HEK293 (cell line): ENCODE results near the gene WASL.

Experiments used
- CTCF ChIA-PET: fragments of 350-600 bp; formaldehyde crosslinking; extraction: SDS; loops from one replicate; lab custom pipeline; 2021; ENCODE audit warnings: antibody characterized with exemption; lab: Yijun Ruan, JAX
- POLR2A ChIA-PET: fragments of 300-600 bp; formaldehyde crosslinking; extraction: SDS; loops from one replicate; lab custom pipeline; 2020; ENCODE audit warnings: antibody characterized with exemption, inconsistent platforms; lab: Yijun Ruan, JAX
- H3K27ac ChIP-seq: fragments of 200-500 bp; sonication (Bioruptor generic); 2 replicates; pipeline ENCODE4 v1.5.1; 2014; ENCODE audit warnings: low read depth, low read length, control low read depth, inconsistent platforms; ENCODE audit errors: extremely low read depth
- H3K36me3 ChIP-seq, 2 experiments: fragments of 200-500 bp in 1 of 2; sonication (Bioruptor generic) in 1 of 2; 1 replicate in 1 of 2; 2 replicates in 1 of 2; pipeline ENCODE4 v1.5.1; 2014 to 2017; ENCODE audit warnings: inconsistent platforms in 2 of 2, low read length in 2 of 2; ENCODE audit not compliant: control insufficient read depth in 2 of 2, insufficient read depth in 1 of 2
- H3K4me1 ChIP-seq: fragments of 200-500 bp; sonication (Bioruptor generic); 2 replicates; pipeline ENCODE4 v1.5.1; 2014; ENCODE audit warnings: mild to moderate bottlenecking, low read length, inconsistent platforms; ENCODE audit not compliant: control insufficient read depth, insufficient read depth
- H3K4me3 ChIP-seq: 2 replicates; pipeline ENCODE4 v1.5.1; 2011; ENCODE audit warnings: low read depth, mild to moderate bottlenecking, control low read depth, low read length, moderate library complexity
- H3K9me3 ChIP-seq: fragments of 200-500 bp; sonication (Bioruptor generic); 2 replicates; pipeline ENCODE4 v1.5.1; 2014; ENCODE audit warnings: low read depth, low read length, inconsistent platforms; ENCODE audit not compliant: control insufficient read depth, insufficient read depth
- ELK4 ChIP-seq: IDR thresholded peaks from 2 replicates; pipeline ENCODE4 v1.6.1; 2011; ENCODE audit warnings: mild to moderate bottlenecking, low read depth, low read length, borderline replicate concordance
- GLI2 ChIP-seq: fragments of 450-650 bp; formaldehyde crosslinking; IDR thresholded peaks from 2 replicates; pipeline ENCODE4; 2017; ENCODE audit warnings: missing biosample characterization, missing genetic modification characterization, low read depth, borderline replicate concordance
- KLF1 ChIP-seq: fragments of 450-650 bp; formaldehyde crosslinking; IDR thresholded peaks from 2 replicates; pipeline ENCODE4 v1.5.1; 2016; ENCODE audit warnings: missing biosample characterization, missing genetic modification characterization
- MYNN ChIP-seq: fragments of 450-650 bp; formaldehyde crosslinking; IDR thresholded peaks from 2 replicates; pipeline ENCODE4 v1.5.1; 2016; ENCODE audit warnings: missing biosample characterization, missing genetic modification characterization, borderline replicate concordance
- PRDM2 ChIP-seq: fragments of 450-650 bp; formaldehyde crosslinking; IDR thresholded peaks from 2 replicates; pipeline ENCODE4 v1.5.1; 2016; ENCODE audit warnings: missing biosample characterization, missing genetic modification characterization, borderline replicate concordance
- WT1 ChIP-seq: fragments of 450-650 bp; formaldehyde crosslinking; IDR thresholded peaks from 2 replicates; pipeline ENCODE4 v1.5.1; 2016; ENCODE audit warnings: missing biosample characterization, missing genetic modification characterization
- YY2 ChIP-seq: fragments of 450-650 bp; formaldehyde crosslinking; IDR thresholded peaks from 2 replicates; pipeline ENCODE4 v1.5.1; 2016; ENCODE audit warnings: missing biosample characterization, missing genetic modification characterization
- ZNF138 ChIP-seq: fragments of 450-650 bp; formaldehyde crosslinking; IDR thresholded peaks from 2 replicates; pipeline ENCODE4 v1.5.1; 2016; ENCODE audit warnings: missing biosample characterization, missing genetic modification characterization, borderline replicate concordance
- ZNF433 ChIP-seq: fragments of 450-650 bp; formaldehyde crosslinking; IDR thresholded peaks from 2 replicates; pipeline ENCODE4 v1.5.1; 2016; ENCODE audit warnings: missing biosample characterization, missing genetic modification characterization, low read depth
- ZNF510 ChIP-seq: fragments of 450-650 bp; formaldehyde crosslinking; IDR thresholded peaks from 2 replicates; pipeline ENCODE4 v1.5.1; 2018; ENCODE audit warnings: mild to moderate bottlenecking, missing genetic modification characterization, missing biosample characterization; ENCODE audit not compliant: insufficient replicate concordance
- ZNF747 ChIP-seq: fragments of 450-650 bp; formaldehyde crosslinking; IDR thresholded peaks from 2 replicates; pipeline ENCODE4 v1.5.1; 2016; ENCODE audit warnings: missing biosample characterization, missing genetic modification characterization
- ZNF785 ChIP-seq: fragments of 450-650 bp; formaldehyde crosslinking; IDR thresholded peaks from 2 replicates; pipeline ENCODE4 v1.5.1; 2016; ENCODE audit warnings: missing biosample characterization, missing genetic modification characterization
- TF ChIP-seq, protein P1 (sequence below): sonication (generic); formaldehyde crosslinking; IDR thresholded peaks from 2 replicates; pipeline ENCODE4 v1.8.1; 2022; ENCODE audit warnings: mild to moderate bottlenecking, moderate library complexity, missing genetic modification reagents
- TF ChIP-seq, protein P2 (sequence below): fragments of 450-650 bp; formaldehyde crosslinking; IDR thresholded peaks from 2 replicates; pipeline ENCODE4 v1.5.1; 2016; ENCODE audit warnings: missing biosample characterization, missing genetic modification characterization
- TF ChIP-seq, protein P3 (sequence below): fragments of 450-650 bp; formaldehyde crosslinking; IDR thresholded peaks from 2 replicates; pipeline ENCODE4 v1.5.1; 2017; ENCODE audit warnings: missing biosample characterization, mild to moderate bottlenecking, missing genetic modification characterization, moderate library complexity
- TF ChIP-seq, protein P4 (sequence below): fragments of 450-650 bp; formaldehyde crosslinking; IDR thresholded peaks from 2 replicates; pipeline ENCODE4 v1.5.1; 2016; ENCODE audit warnings: missing biosample characterization, missing genetic modification characterization

Gene WASL

DNA sequence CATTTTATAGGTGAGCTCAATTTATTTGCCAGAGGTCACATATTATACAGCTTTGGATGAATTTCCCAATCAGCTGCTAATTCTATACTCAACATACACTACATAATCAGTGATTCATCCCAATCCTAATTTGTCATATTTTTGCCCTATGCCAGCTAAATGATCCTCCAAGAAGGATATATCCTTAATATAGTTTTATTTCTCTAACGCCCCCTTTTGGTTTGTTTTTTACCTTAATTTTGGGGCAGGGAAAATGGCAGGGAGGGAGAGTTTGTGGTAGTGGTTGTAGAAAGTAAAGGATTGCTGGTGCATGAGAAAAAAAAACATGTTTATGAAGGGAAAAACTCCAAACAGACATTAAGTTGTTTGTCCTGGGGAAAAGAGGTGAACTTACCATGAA is 31.9 kb downstream of the WASL start:
- ChIA-PET POLR2A (no interaction called here), CTCF (interaction anchor here (0.5 to 1.2 kb wide), 4 partner anchors 13 to 22 kb away, joined by 3 to 5 read pairs (median 4); no protein-coding TSS in a partner anchor)
- no peak overlapping the region for H3K27ac ChIP-seq
- TF ChIP-seq ZNF747 (tag by site-specific recombination), result no peak
- TF ChIP-seq ELK4, result no peak
- no peak for TF ChIP-seq GLI2 (tag by site-specific recombination)
- 0 out of 2 replicates have a peak, but pooled peaks cover 2% of the 10 kb centered on the region for H3K4me1 ChIP-seq
- no peak overlapping the region for H3K4me3 ChIP-seq
- H3K36me3 ChIP-seq, result no peaks in the 10 kb centered on the region
- H3K9me3 ChIP-seq, result no peaks in the 10 kb centered on the region

DNA sequence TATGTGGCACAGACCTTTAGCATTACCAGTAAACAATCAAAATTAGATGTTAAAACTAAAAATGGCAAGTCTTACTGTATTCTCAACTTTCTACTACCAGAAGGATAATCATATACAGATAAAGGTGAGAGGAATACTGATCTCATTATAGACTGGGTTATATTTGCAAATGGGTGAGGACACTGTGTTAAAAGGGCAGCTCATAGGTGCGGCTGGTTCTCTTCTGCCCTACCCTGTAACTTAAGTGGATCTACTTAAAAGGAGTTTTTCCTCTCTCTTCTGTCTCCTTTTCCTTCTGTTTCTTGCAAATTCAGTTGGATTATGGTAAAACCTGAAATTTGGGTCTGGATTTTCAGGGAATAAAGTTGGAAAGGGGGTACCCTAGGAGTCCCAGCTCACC is 33.0 kb downstream of the WASL start:
- Histone ChIP-seq H3K36me3 (no peaks in the 10 kb centered on the region), H3K4me1 (0 out of 2 replicates have a peak, but pooled peaks cover 2% of the 10 kb centered on the region), H3K4me3 (no peak overlapping the region), H3K9me3 (no peaks in the 10 kb centered on the region), H3K27ac (no peak overlapping the region)
- ChIA-PET CTCF (interaction anchor here (0.6 to 0.7 kb wide), 3 partner anchors 28 to 172 kb away, joined by 3 to 5 read pairs (median 5); no protein-coding TSS in a partner anchor), POLR2A (no interaction called here)
- TF ChIP-seq KLF1 (tag by site-specific recombination) (peak; percentile 44; the same call in 1 of the 2 replicates), MYNN (tag by site-specific recombination) (no peak)

DNA sequence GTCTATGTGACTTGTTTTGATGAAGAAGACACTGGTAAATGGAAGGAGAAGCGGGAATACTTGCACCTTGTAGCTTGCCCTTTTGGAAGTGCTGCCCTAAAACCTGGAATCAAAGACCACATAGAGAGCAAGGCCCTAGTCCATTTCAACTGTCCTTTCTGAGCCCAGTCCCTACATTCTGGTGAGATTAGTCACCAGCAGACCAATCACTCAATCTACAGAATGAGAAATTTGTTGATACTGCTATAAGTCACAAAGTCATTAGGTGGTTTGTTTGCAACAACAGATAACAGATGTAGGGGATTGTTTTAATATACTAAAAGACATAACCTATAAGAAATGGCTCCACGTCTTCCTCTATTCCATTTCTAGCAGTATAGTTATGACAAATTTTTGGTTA is 33.6 kb downstream of the WASL start:
- CTCF ChIA-PET, result no interaction called here
- TF ChIP-seq ZNF138 (tag by site-specific recombination), result no peak
- no peak for TF ChIP-seq ZNF433 (tag by site-specific recombination)
- TF ChIP-seq WT1, result no peak
- TF ChIP-seq, protein P1, sequence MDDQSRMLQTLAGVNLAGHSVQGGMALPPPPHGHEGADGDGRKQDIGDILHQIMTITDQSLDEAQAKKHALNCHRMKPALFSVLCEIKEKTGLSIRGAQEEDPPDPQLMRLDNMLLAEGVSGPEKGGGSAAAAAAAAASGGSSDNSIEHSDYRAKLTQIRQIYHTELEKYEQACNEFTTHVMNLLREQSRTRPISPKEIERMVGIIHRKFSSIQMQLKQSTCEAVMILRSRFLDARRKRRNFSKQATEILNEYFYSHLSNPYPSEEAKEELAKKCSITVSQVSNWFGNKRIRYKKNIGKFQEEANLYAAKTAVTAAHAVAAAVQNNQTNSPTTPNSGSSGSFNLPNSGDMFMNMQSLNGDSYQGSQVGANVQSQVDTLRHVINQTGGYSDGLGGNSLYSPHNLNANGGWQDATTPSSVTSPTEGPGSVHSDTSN (CRISPR knock-in tag), result no peak
- TF ChIP-seq ZNF510 (tag by site-specific recombination), result no peak
- TF ChIP-seq, protein P2, sequence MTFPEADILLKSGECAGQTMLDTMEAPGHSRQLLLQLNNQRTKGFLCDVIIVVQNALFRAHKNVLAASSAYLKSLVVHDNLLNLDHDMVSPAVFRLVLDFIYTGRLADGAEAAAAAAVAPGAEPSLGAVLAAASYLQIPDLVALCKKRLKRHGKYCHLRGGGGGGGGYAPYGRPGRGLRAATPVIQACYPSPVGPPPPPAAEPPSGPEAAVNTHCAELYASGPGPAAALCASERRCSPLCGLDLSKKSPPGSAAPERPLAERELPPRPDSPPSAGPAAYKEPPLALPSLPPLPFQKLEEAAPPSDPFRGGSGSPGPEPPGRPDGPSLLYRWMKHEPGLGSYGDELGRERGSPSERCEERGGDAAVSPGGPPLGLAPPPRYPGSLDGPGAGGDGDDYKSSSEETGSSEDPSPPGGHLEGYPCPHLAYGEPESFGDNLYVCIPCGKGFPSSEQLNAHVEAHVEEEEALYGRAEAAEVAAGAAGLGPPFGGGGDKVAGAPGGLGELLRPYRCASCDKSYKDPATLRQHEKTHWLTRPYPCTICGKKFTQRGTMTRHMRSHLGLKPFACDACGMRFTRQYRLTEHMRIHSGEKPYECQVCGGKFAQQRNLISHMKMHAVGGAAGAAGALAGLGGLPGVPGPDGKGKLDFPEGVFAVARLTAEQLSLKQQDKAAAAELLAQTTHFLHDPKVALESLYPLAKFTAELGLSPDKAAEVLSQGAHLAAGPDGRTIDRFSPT (tag by site-specific recombination), result no peak
- TF ChIP-seq ZNF785, result no peak
- no peak for TF ChIP-seq PRDM2 (tag by site-specific recombination)
- no peak for TF ChIP-seq YY2
- TF ChIP-seq, protein P3, sequence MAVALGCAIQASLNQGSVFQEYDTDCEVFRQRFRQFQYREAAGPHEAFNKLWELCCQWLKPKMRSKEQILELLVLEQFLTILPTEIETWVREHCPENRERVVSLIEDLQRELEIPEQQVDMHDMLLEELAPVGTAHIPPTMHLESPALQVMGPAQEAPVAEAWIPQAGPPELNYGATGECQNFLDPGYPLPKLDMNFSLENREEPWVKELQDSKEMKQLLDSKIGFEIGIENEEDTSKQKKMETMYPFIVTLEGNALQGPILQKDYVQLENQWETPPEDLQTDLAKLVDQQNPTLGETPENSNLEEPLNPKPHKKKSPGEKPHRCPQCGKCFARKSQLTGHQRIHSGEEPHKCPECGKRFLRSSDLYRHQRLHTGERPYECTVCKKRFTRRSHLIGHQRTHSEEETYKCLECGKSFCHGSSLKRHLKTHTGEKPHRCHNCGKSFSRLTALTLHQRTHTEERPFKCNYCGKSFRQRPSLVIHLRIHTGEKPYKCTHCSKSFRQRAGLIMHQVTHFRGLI (tag by site-specific recombination), result no peak
- TF ChIP-seq, protein P4, sequence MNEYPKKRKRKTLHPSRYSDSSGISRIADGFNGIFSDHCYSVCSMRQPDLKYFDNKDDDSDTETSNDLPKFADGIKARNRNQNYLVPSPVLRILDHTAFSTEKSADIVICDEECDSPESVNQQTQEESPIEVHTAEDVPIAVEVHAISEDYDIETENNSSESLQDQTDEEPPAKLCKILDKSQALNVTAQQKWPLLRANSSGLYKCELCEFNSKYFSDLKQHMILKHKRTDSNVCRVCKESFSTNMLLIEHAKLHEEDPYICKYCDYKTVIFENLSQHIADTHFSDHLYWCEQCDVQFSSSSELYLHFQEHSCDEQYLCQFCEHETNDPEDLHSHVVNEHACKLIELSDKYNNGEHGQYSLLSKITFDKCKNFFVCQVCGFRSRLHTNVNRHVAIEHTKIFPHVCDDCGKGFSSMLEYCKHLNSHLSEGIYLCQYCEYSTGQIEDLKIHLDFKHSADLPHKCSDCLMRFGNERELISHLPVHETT (tag by site-specific recombination), result no peak

More for the DNA sequence above, 33.6 kb downstream of the WASL start:
- POLR2A ChIA-PET, result no interaction called here
- Histone ChIP-seq H3K36me3 (no peaks in the 10 kb centered on the region), H3K9me3 (no peaks in the 10 kb centered on the region), H3K4me3 (no peak overlapping the region), H3K4me1 (peaks cover 5% of the 10 kb centered on the region; the same call in 1 of the 2 replicates), H3K27ac (no peak overlapping the region)
